ENCODE data around the gene UBE2L6.

DNA sequence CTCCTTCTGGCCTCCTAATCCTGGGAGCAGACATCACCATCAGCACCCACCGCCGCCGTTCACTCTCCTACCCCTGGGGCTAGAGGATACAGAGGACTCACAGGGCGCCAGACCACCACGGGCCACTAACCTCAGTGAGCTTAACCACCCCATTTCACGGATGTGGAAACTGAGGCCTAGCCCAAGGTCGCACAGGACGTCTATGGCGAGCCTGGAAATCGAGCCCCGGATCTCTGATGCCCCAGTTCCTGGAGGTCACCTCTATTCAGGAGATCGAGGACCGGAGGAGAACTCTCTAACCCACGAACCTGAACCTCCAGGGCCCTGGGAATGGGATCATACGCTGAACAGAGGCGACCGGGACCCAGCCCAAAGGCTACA is 37.3 kb downstream of the UBE2L6 start:
- TF ChIP-seq, protein P1, sequence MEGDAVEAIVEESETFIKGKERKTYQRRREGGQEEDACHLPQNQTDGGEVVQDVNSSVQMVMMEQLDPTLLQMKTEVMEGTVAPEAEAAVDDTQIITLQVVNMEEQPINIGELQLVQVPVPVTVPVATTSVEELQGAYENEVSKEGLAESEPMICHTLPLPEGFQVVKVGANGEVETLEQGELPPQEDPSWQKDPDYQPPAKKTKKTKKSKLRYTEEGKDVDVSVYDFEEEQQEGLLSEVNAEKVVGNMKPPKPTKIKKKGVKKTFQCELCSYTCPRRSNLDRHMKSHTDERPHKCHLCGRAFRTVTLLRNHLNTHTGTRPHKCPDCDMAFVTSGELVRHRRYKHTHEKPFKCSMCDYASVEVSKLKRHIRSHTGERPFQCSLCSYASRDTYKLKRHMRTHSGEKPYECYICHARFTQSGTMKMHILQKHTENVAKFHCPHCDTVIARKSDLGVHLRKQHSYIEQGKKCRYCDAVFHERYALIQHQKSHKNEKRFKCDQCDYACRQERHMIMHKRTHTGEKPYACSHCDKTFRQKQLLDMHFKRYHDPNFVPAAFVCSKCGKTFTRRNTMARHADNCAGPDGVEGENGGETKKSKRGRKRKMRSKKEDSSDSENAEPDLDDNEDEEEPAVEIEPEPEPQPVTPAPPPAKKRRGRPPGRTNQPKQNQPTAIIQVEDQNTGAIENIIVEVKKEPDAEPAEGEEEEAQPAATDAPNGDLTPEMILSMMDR (IDR thresholded peaks at IDR 0.05) = no peak
- TF ChIP-seq POLR2A (IDR thresholded peaks at IDR 0.05) = no peak

Measured in breast epithelium (tissue), 3 donors.